ENCODE measurements around the gene KIAA1549.

DNA sequence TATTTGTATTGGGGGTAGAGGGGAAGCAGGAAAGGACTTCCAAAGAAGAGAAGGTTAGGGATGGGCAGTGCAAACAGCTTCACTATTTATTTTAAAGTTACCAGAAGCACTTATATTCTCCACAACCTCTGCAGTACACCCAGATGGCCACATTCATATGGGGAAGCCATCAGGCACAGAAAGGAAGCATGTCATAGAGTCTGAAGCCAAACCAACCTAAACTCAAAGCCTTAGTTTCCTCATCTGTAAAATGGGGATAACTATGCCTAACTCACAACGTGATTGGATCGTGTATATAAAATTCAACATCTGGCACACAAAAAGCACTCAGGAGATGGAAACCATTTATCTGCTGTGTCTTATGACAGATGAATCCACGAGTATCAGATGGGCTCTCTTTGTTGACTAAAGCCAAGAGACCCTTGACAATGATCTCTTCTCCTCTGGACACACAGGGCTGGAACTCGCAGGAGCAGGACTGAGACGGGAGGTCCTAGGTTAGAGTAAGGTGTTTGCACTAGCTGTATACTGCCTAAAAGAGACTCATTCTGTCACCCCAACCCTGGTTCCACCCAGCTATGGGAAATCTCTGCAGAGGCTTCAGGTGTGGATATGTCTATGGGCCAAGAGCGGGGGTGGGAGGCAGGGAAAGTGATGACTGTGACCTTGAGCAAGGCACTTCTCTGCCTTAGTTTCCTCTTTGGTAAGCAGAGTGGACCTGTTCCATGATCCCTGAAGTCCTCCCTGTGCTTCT, 1.8 kb downstream of the KIAA1549 start:
- TF ChIP-seq, protein P1, sequence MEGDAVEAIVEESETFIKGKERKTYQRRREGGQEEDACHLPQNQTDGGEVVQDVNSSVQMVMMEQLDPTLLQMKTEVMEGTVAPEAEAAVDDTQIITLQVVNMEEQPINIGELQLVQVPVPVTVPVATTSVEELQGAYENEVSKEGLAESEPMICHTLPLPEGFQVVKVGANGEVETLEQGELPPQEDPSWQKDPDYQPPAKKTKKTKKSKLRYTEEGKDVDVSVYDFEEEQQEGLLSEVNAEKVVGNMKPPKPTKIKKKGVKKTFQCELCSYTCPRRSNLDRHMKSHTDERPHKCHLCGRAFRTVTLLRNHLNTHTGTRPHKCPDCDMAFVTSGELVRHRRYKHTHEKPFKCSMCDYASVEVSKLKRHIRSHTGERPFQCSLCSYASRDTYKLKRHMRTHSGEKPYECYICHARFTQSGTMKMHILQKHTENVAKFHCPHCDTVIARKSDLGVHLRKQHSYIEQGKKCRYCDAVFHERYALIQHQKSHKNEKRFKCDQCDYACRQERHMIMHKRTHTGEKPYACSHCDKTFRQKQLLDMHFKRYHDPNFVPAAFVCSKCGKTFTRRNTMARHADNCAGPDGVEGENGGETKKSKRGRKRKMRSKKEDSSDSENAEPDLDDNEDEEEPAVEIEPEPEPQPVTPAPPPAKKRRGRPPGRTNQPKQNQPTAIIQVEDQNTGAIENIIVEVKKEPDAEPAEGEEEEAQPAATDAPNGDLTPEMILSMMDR (IDR thresholded peaks at IDR 0.05), result no peak
- no peak for TF ChIP-seq POLR2A (IDR thresholded peaks at IDR 0.05)
